GM19438 (cell line): ENCODE measurements around the gene LRRC14B.
"Not testable (repeated sequence)": the region's sequence is repeated elsewhere in the genome, so short reads cannot be mapped to it uniquely, and the experiment has no call there.

ENCODE experiments used
- ATAC-seq: cut with Tn5 transposase; IDR thresholded peaks from one replicate; pipeline ENCODE4 v1.9.1; 2021; ENCODE audit warnings: low read depth; ENCODE audit not compliant: unreplicated experiment

Gene LRRC14B

GRCh38 chr5:189976-190365 is 1.3 kb upstream of the LRRC14B start:
- no peak for ATAC-seq

- ATAC-seq = no peak
These were observed 794 bp upstream of the LRRC14B start for GRCh38 chr5:190366-191035.

GRCh38 chr5:191949-192690 is 825 bp downstream of the LRRC14B start:
- no peak for ATAC-seq

GRCh38 chr5:192691-192969 is 1.3 kb downstream of the LRRC14B start:
- no peak for ATAC-seq

DNA sequence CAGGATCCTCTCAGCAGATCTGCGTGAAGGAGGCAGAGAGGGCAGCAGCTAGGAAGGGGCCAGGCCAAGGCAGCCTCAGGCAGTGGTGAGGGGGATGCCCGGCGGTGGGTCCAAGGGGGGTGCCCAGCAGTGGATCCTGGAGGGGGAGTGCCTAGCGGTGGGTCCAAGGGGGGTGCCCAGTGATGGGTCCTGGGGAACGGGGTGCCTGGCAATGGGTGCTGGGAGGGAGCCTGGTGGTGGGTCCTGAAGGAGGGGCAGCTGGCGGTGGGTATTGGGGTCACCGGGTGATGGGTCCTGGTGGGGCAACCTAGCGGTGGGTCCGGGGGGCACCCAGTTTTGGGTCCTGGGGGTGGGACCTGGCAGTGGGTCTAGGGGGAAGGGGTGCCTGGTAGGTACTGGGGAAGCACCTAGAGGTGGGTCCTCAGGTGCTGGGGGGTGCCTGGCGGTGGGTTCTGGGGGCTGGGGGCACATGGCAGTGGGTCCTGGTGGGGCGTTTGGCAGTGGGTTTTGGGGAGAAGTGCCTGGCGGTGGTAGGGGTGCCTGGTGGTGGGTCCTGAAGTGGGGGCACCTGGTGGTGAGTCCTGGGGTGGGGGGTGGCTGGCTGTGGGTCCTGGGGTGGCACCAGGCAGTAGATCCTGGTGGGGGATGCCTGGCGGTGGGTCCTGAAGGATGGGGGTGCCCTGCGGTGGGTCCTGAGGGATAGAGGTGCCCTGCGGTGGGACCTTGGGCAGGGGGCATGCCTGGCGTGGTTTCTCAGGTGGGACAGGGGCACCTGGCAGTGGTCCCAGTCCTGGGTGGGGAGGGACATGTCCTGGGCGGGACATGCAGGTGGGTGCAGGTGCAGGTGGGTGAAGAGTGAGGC is 1.9 kb downstream of the LRRC14B start:
- ATAC-seq = no peak

DNA sequence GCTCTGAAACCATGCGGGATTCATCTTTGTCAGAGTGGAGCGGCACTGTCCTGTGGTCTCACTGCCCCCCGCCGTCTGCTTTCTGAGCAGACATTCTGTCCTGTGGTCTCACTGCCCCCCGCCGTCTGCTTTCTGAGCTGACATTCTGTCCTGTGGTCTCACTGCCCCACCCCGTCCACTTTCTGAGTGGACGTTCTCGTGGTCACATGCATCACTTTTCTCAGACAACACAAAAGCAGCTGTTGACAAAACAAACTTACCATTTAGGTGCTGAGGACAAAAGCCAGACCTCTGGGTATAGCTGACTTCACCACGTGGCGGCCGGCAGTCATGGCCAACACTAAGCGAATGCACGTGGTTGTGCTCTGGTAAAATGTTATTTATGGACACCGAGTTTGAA is 2.8 kb downstream of the LRRC14B start:
- no peak for ATAC-seq

GRCh38 chr5:194603-195209 is 3.4 kb downstream of the LRRC14B start:
- ATAC-seq = no peak

DNA sequence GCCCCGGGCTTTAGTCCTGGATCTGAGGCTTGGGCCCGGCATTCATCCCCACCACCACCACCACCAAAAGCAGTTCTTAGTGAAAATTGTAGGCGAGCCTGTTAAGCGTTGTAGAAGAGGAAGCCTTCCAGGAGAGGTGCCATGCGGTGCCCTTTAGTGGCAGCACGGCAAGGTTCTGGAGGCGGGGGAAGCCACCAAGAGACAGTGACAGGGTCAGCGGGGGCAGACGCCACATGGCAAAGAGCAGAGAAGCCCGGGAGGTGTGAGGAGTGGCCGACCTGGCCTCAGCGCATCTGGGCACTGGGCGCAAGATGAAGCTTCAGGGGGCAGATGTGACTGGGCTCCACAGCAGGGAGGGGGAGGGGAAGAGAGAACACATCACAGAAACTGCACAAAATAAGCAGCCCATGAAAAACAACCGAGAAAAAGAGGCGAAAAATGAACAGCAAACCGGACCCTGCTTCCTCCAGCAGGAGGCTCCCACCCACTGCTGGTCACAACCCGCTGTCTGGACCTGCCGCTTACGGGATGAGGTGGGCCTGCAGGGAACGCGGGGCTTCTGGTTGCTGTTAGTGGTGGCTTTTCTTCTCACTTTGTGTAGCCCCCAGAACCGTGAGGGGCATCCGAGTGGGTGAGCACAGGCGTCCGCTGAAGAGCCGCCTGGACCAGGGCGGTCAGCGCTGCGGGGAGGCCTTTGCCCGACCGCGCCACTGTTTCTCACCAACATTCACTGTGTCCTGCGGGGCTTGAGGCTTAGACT is 4.3 kb downstream of the LRRC14B start:
- ATAC-seq = no peak

DNA sequence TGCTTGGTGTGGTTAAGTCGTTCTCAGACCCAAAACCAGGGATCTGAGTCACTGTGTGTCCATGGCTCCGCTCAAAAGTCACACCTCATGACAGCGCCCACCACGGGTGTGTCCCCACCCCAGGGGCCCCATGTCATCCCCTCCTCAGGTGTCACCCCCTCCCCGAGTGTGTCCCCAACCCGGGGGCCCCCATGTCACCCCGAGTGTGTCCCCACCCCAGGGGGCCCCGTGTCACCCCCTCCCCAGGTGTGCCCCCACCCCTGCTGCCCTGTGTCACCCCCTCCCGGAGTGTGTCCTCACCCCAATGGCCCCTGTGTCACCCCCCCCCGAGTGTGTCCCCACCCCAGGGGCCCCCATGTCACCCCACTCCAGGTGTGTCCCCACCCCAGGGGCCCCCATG is 5.1 kb downstream of the LRRC14B start:
- no peak for ATAC-seq

- not testable (repeated sequence) for ATAC-seq
These were observed 5.7 kb downstream of the LRRC14B start for GRCh38 chr5:197031-197430.

DNA sequence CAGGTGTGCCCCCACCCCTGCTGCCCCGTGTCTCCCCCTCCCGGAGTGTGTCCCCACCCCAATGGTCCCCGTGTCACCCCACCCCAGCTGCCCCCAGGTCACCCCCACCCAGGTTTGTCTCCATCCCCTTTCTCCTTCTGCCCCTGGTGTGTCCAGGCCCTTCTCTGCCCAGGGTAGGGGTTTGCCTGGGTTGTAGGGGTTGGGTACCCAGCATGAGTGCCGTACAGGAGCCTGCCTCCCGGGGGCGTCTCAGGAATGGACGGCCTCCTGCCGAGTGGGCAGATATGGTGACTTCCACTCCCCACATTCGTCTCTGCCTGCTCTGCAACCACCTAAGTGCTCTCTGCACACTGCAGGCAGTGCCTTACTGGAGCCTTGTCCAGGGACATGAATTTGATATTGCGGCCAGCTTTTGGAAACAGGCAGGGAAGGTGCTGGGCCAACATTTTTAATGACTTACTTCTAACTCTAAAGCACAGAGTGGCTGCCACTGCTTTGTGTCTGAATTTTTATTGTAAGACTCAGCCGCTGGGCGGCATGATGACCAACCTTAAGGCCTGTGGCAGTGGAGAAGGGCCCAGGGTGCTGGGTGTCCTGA is 6.7 kb downstream of the LRRC14B start:
- no peak for ATAC-seq

DNA sequence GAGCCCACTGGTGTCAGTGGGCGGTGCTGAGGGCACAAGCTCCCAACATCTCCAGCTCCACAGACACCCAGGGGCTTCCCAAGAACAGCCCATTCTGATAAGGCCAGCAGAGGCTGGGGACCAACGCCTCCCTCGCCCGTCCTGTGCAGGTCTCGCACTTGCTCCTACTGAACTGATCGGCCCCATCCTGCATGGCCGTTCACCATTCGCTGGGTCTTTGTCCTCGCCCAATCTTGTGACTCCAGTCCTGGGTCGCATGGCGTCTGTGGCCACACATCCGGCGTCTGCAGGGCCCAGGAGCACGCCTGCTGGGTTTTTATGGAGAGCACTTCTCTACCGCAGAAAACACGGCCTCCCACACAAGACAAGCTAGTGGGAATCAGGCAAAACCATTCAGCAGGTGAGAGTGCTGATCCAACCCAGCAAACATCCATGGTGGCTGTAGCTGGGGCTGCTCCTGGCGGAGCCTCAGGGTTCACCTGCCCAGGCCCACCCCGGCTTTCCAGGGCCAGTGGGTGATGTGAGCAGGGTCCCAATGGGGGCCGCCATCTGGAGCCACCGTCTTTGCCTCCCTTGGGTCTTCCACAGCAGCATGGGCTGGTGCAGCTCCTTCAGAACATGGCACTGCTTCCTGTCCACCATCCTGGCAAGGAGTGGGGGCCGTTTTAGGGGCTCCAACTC is 7.4 kb downstream of the LRRC14B start:
- ATAC-seq = no peak

- no peak for ATAC-seq
These were observed 8.1 kb downstream of the LRRC14B start for GRCh38 chr5:199197-199949.

- no peak for ATAC-seq
These were observed 8.8 kb downstream of the LRRC14B start for GRCh38 chr5:199950-200645.

GRCh38 chr5:200985-201384 is 9.7 kb downstream of the LRRC14B start:
- no peak for ATAC-seq

GRCh38 chr5:201672-202071 is 10.4 kb downstream of the LRRC14B start:
- no peak for ATAC-seq

GRCh38 chr5:203246-203930 is 12.1 kb downstream of the LRRC14B start:
- no peak for ATAC-seq

- ATAC-seq = no peak
These were observed 12.7 kb downstream of the LRRC14B start for GRCh38 chr5:204001-204400.
